NCI-H1694 treated with DMSO at 0.1 percent for 48 hours (cell line): ENCODE data around the gene POGZ.

ENCODE experiments used
- DNase-seq: peaks from one replicate; lab custom pipeline; 2025; lab: John Stamatoyannopoulos, UW

POGZ gene

GRCh38 chr1:151371370-151372057 is 87.8 kb downstream of the POGZ start:
- peak; percentile 74 for DNase-seq

DNA sequence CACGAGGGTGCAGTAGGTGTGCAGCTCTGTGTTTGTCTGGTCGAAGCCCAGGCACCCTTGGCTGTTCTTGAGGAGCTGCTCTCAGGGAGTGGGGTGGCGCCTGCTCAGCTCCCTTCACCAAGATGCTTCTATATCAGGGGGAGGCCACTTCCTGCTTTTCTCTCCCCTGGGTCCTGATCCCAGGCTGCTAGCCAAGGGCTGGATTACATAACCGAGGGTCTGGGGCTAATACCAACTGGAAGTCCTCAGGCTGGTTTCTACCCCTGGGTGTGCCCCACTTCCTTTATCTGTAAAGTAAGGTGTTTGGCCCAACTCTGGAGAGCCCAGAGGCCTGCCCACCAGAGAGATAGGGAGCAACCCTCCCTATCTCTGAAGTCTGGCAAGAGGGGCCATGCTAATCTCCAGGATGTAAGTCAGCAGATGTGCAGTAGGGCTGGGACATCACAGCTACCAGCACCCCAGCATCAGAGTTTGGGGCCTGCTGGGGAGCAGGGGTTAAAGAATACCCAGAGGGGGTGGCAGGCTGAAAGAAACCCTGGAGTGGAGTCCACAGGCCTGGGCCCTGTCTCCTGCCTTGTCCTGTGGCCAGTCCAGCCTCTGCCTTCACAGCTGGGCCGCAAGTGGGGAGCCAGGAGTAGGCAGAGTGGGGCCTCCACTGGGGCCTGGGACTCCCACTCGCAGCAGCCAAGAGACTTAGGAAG is 88.9 kb downstream of the POGZ start:
- peak; percentile 99 for DNase-seq

DNA sequence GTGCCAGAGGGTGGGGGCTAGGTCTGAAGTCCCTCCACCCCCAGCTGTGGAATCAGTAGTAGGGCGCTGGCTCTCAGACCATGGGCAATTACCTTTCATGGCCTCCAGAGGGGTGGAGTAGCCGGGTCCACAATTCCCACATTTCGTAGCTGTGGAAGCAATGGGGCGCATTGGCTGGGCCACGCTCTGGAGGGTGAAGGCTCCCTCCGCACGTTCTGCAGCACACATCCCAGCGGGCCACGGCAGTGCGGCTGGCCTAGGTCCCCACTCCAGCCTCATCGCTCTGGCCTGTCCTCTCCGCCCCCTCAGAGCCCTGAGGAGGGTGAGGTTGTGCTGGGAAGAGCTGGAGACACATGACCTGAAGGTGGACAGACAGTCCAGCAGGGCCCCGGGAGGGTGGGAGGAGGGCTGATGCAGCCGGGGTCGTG is 89.7 kb downstream of the POGZ start:
- DNase-seq = no peak

GRCh38 chr1:151369302-151369610 is 90.0 kb downstream of the POGZ start:
- DNase-seq = no peak

DNA sequence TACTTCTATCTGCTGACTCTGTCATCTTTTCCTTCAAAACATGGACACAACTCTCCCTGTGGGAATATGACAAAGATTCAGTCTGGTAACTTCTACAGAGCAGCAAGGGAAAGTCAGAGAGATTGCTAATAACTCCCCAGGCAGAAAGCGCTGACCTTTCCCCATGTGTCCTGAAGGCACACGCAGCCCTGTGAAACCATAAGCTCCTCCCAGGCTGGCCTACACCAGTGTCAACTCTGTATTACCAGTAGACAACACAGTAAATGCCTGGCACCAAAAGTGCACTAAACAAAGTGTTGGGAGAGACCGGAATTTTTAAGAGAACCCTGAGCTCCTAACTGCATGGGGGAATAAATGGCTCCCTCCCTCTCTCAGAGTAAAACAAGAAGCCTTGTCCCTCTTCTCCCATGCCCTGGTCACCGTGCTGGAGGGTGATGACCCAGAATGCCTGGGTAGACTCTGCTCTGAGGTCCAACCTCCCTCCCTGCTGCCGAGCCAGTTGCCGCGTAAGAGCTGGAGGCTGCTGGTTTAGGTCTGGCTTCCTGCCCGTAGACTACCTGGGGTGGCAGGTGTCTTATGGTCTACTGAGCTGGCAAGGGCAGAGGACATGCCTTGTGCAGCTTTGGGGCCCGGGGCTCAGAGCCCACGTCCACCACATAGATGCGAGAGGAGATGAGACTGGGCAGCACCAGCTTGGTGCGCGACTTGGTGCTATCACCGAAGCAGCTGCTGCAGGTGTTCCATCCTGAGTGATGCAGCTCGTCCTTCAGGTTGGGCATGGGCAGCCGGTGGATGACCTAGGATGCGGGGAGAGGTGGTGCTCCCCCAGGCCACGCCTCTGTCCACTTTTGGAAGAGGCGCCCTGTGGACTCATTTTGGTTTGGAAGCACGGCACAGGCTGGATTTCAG is 90.6 kb downstream of the POGZ start:
- DNase-seq = no peak

- DNase-seq = no peak
These were observed 91.5 kb downstream of the POGZ start for GRCh38 chr1:151367658-151368392.

- DNase-seq = no peak
These were observed 94.3 kb downstream of the POGZ start for GRCh38 chr1:151364996-151365395.

GRCh38 chr1:151362308-151363155 is 96.8 kb downstream of the POGZ start:
- no peak for DNase-seq

DNA sequence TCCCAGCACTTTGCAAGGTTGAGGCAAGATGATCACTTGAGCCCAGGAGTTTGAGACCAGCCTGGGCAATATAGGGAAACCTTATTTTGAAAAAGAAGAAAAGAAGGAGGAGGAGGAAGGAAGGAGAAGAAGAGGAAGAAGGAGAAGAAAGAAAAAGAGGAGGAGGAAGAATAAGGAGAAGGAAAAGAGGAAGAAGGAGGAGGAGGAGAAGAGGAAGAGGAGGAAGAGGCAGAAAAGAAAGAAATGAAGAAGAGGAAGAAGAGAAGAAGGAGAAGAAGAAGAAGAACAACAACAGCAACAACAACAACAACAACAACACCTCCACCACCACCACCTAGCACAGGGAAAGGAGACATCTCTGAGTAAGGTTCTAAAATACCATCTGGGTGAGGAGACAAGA is 97.4 kb downstream of the POGZ start:
- DNase-seq = no peak

DNA sequence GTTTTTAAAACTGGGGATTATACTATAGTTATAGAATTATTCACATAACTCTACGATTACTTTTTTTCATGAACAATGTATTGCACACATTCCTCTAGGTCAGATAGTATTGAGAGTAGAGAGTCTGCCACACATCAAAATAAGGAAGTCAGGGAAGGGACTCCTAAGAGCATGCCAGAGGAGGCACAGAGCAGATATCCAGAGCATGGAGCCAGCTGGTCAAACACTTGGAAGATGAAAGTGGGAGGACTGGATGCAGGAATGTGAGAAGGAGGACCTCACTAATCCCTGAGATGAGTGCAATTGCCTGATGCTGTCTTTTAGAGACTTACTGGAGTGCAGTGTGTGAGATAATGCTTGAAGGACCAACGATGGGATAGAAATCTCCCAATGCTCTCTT is 102.6 kb downstream of the POGZ start:
- DNase-seq = no peak
